Testis (tissue), 3 donors: ENCODE measurements around the gene ZNF365. TPM values are rescaled to one million over a fixed set of nuclear protein-coding genes. Genes with fewer than 3 reads are reported as not detected.

Experiments used
- DNase-seq: peaks from one replicate; pipeline ENCODE4 v3.0.0-alpha.2; 2019
- H3K27ac ChIP-seq, 2 donors: fragments of 200-600 bp; sonication (generic); one replicate each; pipeline ENCODE4 v1.5.1; 2019
- H3K27me3 ChIP-seq: fragments of 200-600 bp; sonication (generic); one replicate; pipeline ENCODE4 v1.5.1; 2019
- H3K36me3 ChIP-seq: fragments of 200-600 bp; sonication (generic); one replicate; pipeline ENCODE4 v1.5.1; 2017; ENCODE audit warnings: low read depth; ENCODE audit errors: missing control alignments
- H3K4me1 ChIP-seq: fragments of 200-600 bp; sonication (generic); one replicate; pipeline ENCODE4 v1.5.1; 2019
- H3K4me3 ChIP-seq, 2 donors: fragments of 200-600 bp; sonication (generic); one replicate each; pipeline ENCODE4 v1.5.1; 2017 to 2019
- H3K9me3 ChIP-seq: fragments of 200-600 bp; sonication (generic); one replicate; pipeline ENCODE4 v1.5.1; 2017
- POLR2A ChIP-seq: fragments of 450-650 bp; IDR thresholded peaks from one replicate; pipeline ENCODE4 v1.6.1; 2017; ENCODE audit warnings: antibody characterized with exemption, mild to moderate bottlenecking, moderate library complexity
- WGBS, 2 donors: methylation state at CpG; one replicate each; pipeline ENCODE4 v1.1.5; 2018; 5-methylcytosine and 5-hydroxymethylcytosine counted together
- intact Hi-C: fragments of 100-400 bp; cut with DNase I; formaldehyde crosslinking; loops from one replicate; pipeline ENCODE4 v1.15.1; 2023; ENCODE audit warnings: low total_unique reads
- polyA plus RNA-seq: library from polyadenylated mRNA; stranded (reverse); fragments of 350-450 nt; fragmentation: Illumina TruSeq; extraction: RNeasy Lipid Tissue Mini Kit (QIAGEN cat#74804); gene quantifications from one replicate; pipeline ENCODE4 v1.2.3, GENCODE V29; 2014; ENCODE audit warnings: low read depth, low replicate concordance; ENCODE audit not compliant: insufficient read depth
- total RNA-seq, 2 donors: library from RNA; depleted of rRNA; stranded (reverse); fragments of >200 nt; gene quantifications; one replicate each; pipeline ENCODE4 v1.2.3, GENCODE V29; 2016
- TF ChIP-seq, protein P1 (sequence below), 3 experiments: fragments of 450-650 bp in 2 of 3; fragments of 200-600 bp in 1 of 3; sonication (generic) in 1 of 3; IDR thresholded peaks; one replicate each; pipeline ENCODE4 v1.5.1; 2016 to 2019; ENCODE audit warnings: antibody characterized with exemption in 3 of 3, mild to moderate bottlenecking in 2 of 3, moderate library complexity in 1 of 3

The ZNF365 gene
- total and polyA plus RNA-seq, 3 donors from 2014 or later, result 1.0 to 2.8 (median 1.2) TPM

GRCh38 chr10:62413048-62413447, 38.9 kb downstream of the ZNF365 start:
- no peak for DNase-seq
- H3K9me3 ChIP-seq, result no peaks in the 10 kb centered on the region
- no peak overlapping the region for H3K27ac ChIP-seq
- H3K4me1 ChIP-seq, result no peaks in the 10 kb centered on the region
- TF ChIP-seq, protein P1, sequence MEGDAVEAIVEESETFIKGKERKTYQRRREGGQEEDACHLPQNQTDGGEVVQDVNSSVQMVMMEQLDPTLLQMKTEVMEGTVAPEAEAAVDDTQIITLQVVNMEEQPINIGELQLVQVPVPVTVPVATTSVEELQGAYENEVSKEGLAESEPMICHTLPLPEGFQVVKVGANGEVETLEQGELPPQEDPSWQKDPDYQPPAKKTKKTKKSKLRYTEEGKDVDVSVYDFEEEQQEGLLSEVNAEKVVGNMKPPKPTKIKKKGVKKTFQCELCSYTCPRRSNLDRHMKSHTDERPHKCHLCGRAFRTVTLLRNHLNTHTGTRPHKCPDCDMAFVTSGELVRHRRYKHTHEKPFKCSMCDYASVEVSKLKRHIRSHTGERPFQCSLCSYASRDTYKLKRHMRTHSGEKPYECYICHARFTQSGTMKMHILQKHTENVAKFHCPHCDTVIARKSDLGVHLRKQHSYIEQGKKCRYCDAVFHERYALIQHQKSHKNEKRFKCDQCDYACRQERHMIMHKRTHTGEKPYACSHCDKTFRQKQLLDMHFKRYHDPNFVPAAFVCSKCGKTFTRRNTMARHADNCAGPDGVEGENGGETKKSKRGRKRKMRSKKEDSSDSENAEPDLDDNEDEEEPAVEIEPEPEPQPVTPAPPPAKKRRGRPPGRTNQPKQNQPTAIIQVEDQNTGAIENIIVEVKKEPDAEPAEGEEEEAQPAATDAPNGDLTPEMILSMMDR (IDR thresholded peaks at IDR 0.05), result no peak
- TF ChIP-seq POLR2A, result no peak
- intact Hi-C loops, result no loop called here
- 90 to 92% methylated on average over 5 of the region's 5 CpGs for WGBS, 2 donors
- H3K36me3 ChIP-seq, result no peaks in the 10 kb centered on the region
- H3K27me3 ChIP-seq, result no peaks in the 10 kb centered on the region
- no peak overlapping the region for H3K4me3 ChIP-seq

- no peaks in the 10 kb centered on the region for H3K27me3 ChIP-seq
- DNase-seq, result no peak
- 70 to 72% methylated on average over 2 of the region's 2 CpGs for WGBS, 2 donors
- no peaks in the 10 kb centered on the region for H3K4me1 ChIP-seq
- no peak for TF ChIP-seq POLR2A
- TF ChIP-seq, protein P1 (IDR thresholded peaks at IDR 0.05), result no peak
- H3K9me3 ChIP-seq, result no peaks in the 10 kb centered on the region
- no peaks in the 10 kb centered on the region for H3K36me3 ChIP-seq
- no peak overlapping the region for H3K27ac ChIP-seq
- intact Hi-C loops, result no loop called here
- no peak overlapping the region for H3K4me3 ChIP-seq
These were observed 39.5 kb downstream of the ZNF365 start for GRCh38 chr10:62413652-62414051.

DNA sequence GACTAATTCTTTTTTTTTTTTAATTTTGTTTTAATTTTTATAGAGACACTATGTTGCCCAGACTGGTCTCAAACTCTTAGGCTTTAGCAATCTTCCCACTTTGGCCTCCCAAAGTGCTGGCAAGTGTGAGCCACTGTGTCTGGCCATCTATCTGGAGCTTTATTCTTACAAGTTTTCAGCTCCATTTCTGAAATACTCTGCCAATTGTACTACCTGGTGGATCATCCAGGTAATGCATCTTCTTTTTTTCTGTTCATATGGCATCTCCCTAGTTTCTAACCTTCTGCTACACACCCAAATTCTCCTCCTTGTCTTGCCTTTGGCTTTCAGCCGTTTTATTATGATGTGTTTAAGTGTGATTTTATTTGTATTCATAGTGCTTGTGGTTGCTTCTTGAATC, 40.2 kb downstream of the ZNF365 start:
- WGBS, 2 donors, result 33 to 93% methylated on average over 1 of the region's 1 CpG
- intact Hi-C loops, result no loop called here
- no peaks in the 10 kb centered on the region for H3K27me3 ChIP-seq
- TF ChIP-seq POLR2A, result no peak
- TF ChIP-seq, protein P1 (IDR thresholded peaks at IDR 0.05), result no peak
- H3K4me3 ChIP-seq, result no peak overlapping the region
- no peaks in the 10 kb centered on the region for H3K9me3 ChIP-seq
- no peaks in the 10 kb centered on the region for H3K36me3 ChIP-seq
- DNase-seq, result no peak
- no peak overlapping the region for H3K27ac ChIP-seq
- H3K4me1 ChIP-seq, result no peaks in the 10 kb centered on the region

DNA sequence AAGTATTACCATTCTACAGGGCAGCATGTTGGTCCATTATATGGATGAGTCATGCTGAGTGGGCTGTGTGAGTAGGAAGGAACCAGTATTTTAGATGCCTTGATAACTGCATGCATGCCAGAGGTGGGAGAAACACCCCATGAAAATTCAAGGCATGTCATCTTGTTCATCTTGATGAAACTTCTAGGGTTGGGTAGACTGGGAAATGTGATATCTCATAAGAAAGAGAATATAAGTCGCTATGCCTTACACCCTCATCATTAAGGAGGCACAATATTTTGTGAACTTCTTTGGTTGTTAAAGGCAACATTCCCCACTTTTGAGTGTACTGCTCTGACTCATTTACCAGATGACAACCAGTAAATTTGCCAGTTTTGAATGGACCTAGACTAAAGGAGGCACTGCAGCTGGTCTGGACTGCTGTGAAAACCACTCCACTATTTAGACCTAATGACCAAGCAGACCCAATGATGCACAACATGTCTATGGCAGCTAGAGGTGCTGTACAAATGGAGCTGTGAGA, 48.0 kb downstream of the ZNF365 start:
- TF ChIP-seq, protein P1 (IDR thresholded peaks at IDR 0.05), result no peak
- TF ChIP-seq POLR2A, result no peak
- Histone ChIP-seq H3K4me3 (no peak overlapping the region), H3K9me3 (no peaks in the 10 kb centered on the region), H3K27ac (no peak overlapping the region), H3K36me3 (no peaks in the 10 kb centered on the region), H3K27me3 (no peaks in the 10 kb centered on the region), H3K4me1 (no peaks in the 10 kb centered on the region)
- intact Hi-C loops, result no loop called here
- 50 to 74% methylated on average over 1 of the region's 1 CpG for WGBS, 2 donors
- no peak for DNase-seq

DNA sequence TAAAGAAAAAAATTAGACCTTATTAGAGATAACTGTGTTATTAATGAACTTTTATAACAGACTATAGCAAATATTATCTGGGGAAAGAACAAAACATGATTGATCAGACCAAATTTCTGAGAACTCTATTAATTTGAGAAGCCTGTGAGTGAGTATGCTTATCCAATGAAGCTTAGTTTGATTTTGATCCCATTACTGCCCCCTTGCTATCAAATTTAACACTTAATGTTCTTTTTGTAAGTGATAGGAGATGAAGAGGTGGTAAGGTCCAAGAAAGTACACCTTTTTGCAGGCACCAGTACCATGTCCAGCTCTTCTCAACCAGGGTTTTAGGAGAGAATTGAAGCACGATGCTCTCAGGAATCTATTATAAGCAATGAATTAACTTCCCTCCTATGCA, 49.9 kb downstream of the ZNF365 start:
- H3K9me3 ChIP-seq, result no peaks in the 10 kb centered on the region
- intact Hi-C loops, result no loop called here
- H3K36me3 ChIP-seq, result no peaks in the 10 kb centered on the region
- no peak overlapping the region for H3K27ac ChIP-seq
- H3K27me3 ChIP-seq, result no peaks in the 10 kb centered on the region
- no peak for DNase-seq
- H3K4me1 ChIP-seq, result no peaks in the 10 kb centered on the region
- TF ChIP-seq POLR2A, result no peak
- TF ChIP-seq, protein P1 (IDR thresholded peaks at IDR 0.05), result no peak
- 93 to 94% methylated on average over 1 of the region's 1 CpG for WGBS, 2 donors
- H3K4me3 ChIP-seq, result no peak overlapping the region
